Large intestine (tissue), 3 donors: ENCODE data around the gene ZBTB3. TPM values are rescaled to one million over a fixed set of nuclear protein-coding genes. Genes with fewer than 3 reads are reported as not detected.
"Not testable (repeated sequence)": the region's sequence is repeated elsewhere in the genome, so short reads cannot be mapped to it uniquely, and the experiment has no call there.

Experiments used
- DNase-seq, 2 donors: peaks; one replicate each; pipeline versions ENCODE4 v3.0.0 to v3.0.0-alpha.2; 2013
- H3K27ac ChIP-seq: one replicate; pipeline ENCODE4 v1.5.1; 2013; ENCODE audit warnings: low read length
- H3K27me3 ChIP-seq: 2 replicates; pipeline ENCODE4 v1.6.1; 2013; ENCODE audit warnings: low read length; ENCODE audit not compliant: control insufficient read depth, insufficient read depth
- H3K36me3 ChIP-seq: 2 replicates; pipeline ENCODE4 v1.6.1; 2013; ENCODE audit warnings: low read length; ENCODE audit not compliant: control insufficient read depth, insufficient read depth
- H3K4me1 ChIP-seq: one replicate; pipeline ENCODE4 v1.6.1; 2013; ENCODE audit warnings: low read length; ENCODE audit not compliant: control insufficient read depth, insufficient read depth
- H3K4me3 ChIP-seq: one replicate; pipeline ENCODE4 v1.5.1; 2013; ENCODE audit warnings: low read length
- H3K9me3 ChIP-seq: one replicate; pipeline ENCODE4 v1.6.1; 2013; ENCODE audit warnings: mild to moderate bottlenecking, low read depth, low read length, moderate library complexity; ENCODE audit not compliant: control insufficient read depth
- WGBS: methylation state at CpG from one replicate; pipeline ENCODE4 v1.1.5; 2013; ENCODE audit warnings: low lambda C conversion rate; ENCODE audit not compliant: insufficient coverage; 5-methylcytosine and 5-hydroxymethylcytosine counted together
- polyA plus RNA-seq: library from polyadenylated mRNA; unstranded; fragments of 120-200 nt; gene quantifications from one replicate; pipeline ENCODE4 v1.2.1, GENCODE V29; 2013

ZBTB3 gene
- polyA plus RNA-seq, 1 donor, result 7.2 TPM

DNA sequence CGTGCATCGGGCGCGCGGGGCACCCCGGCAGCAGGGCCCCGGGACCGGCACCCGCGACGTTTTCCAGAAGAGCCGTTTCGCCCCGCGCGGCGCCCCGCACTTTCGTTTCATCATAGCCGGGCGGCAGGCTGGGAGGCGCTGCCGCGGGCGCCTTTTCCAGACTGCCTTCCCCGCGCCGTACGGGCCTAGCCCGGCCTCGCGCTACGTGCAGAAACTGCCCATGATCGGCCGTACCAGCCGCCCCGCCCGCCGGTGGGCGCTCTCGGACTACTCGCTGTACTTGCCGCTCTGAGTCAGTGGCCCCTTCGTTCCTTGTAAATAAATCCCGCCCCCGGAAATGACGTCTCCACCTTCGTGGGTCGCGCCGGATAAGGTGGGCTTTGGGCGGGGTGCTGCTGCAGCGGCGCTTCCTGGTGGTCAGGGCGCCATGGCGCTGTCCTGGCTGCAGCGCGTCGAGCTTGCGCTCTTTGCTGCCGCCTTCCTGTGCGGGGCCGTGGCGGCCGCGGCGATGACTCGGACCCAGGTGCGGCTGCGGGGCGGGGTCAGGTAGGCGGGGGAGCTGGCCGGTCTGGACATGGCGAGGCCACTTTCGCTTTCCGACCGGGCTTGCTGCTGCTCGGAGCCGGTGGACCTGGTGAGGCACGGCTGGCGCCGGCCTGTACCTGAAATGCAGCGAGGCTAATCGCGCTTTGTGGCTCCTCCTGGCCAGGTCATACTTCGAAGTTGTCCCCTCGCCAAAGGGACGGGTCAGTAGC lies 33.2 kb upstream of the ZBTB3 start, which contains the start of gene TMEM179B:
TSS of gene TMEM179B (plus strand) at position 398 of the 755 bp plus-strand sequence. CDS start at position 428, 30 bp downstream.
- peaks cover 27% of the 10 kb centered on the region for H3K36me3 ChIP-seq
- H3K4me3 ChIP-seq, result peak within 1 kb of the TSS; percentile 95
- DNase-seq, result peak; percentile 98
- H3K27ac ChIP-seq, result peak within 1 kb of the TSS; percentile 94
- H3K27me3 ChIP-seq, result no peaks in the 10 kb centered on the region
- no CpG with 5 or more reads among the region's 88 CpGs for WGBS
- no peaks in the 10 kb centered on the region for H3K9me3 ChIP-seq
- peaks cover 18% of the 10 kb centered on the region for H3K4me1 ChIP-seq

DNA sequence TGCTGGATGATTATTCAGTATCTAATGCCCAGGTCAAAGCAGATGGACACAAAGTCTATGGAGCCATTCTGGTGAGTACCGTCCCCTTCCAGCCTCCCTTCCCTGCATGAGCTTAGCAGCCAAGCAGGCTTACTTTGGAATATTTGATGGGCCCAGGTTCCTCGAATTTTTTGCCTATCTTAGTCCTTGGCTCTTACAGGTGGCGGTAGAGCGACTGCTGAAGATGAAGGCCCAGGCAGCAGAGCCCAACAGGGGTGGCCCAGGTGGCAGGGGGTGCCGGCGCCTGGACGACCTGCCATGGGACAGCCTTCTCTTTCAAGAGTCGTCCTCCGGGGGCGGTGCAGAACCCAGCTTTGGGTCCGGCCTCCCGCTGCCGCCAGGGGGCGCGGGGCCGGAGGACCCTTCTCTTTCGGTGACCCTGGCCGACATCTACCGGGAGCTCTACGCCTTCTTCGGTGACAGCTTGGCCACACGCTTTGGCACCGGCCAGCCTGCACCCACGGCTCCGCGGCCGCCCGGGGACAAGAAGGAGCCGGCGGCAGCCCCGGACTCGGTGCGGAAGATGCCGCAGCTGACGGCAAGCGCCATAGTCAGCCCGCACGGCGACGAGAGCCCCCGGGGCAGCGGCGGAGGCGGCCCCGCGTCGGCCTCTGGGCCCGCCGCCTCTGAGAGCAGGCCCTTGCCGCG lies 32.5 kb upstream of the ZBTB3 start:
- Histone ChIP-seq H3K9me3 (no peaks in the 10 kb centered on the region), H3K4me1 (peaks cover 18% of the 10 kb centered on the region), H3K27ac (peak overlapping the region; percentile 94), H3K36me3 (peaks cover 33% of the 10 kb centered on the region), H3K27me3 (no peaks in the 10 kb centered on the region), H3K4me3 (peak overlapping the region; percentile 95)
- no CpG with 5 or more reads among the region's 51 CpGs for WGBS
- peak; percentile 86 to 89 for DNase-seq

GRCh38 chr11:62782753-62783152 lies 28.8 kb upstream of the ZBTB3 start:
- no peak for DNase-seq
- 90% methylated on average over 2 of the region's 7 CpGs for WGBS
- peaks cover 31% of the 10 kb centered on the region for H3K36me3 ChIP-seq

DNA sequence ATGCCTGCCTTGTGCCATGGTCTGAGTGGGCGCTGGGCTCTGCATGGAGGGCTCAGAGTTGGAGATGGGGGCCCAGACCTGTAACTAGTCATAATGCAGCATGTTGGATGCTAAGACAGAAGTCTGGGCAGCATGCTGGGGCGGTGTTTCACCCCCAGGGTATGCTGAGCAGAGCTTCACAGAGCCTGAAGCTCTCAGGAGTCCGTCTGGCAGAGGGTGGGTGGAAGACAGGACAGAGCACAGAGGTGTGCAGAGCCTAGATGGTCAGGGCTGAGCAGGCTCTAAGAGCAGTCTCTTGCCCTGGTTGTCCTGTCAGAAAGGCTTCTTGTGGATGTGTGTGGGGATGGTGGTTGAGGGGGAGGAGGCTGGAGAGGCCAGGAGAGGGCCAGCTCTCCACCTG lies 24.5 kb upstream of the ZBTB3 start:
- H3K36me3 ChIP-seq, result peaks cover 59% of the 10 kb centered on the region
- H3K4me3 ChIP-seq, result no peak overlapping the region
- DNase-seq, result no peak
- WGBS, result 100% methylated on average over 1 of the region's 3 CpGs
- H3K4me1 ChIP-seq, result no peaks in the 10 kb centered on the region
- no peak overlapping the region for H3K27ac ChIP-seq
- H3K27me3 ChIP-seq, result no peaks in the 10 kb centered on the region
- H3K9me3 ChIP-seq, result no peaks in the 10 kb centered on the region

More at GRCh38 chr11:62782753-62783152, 28.8 kb upstream of the ZBTB3 start:
- H3K27ac ChIP-seq, result no peak overlapping the region
- no peaks in the 10 kb centered on the region for H3K27me3 ChIP-seq
- no peaks in the 10 kb centered on the region for H3K9me3 ChIP-seq
- peaks cover 9% of the 10 kb centered on the region for H3K4me1 ChIP-seq
- no peak overlapping the region for H3K4me3 ChIP-seq

DNA sequence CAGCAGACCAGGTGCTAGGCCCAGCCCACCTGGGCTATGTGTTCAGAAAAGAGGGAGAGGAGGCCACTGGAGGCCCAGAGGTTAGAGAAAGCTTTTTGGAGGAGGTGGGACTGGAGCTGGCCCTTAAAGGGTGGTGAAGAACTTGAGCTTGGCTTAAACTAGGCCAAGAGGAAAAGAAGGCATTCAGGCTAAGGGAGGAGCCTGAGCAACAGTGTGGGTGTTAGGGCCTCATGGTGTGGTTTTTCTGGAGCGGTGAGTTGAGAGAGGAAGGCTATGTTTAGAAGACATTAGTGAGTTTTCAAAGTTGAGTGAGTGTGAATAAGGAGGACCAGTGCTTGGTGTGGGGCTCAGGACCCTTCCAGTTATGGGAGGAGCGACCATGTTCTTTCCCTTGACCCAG lies 23.4 kb upstream of the ZBTB3 start:
- Histone ChIP-seq H3K9me3 (no peaks in the 10 kb centered on the region), H3K4me1 (no peaks in the 10 kb centered on the region), H3K27ac (no peak overlapping the region), H3K36me3 (peaks cover 53% of the 10 kb centered on the region), H3K27me3 (no peaks in the 10 kb centered on the region), H3K4me3 (no peak overlapping the region)
- no peak for DNase-seq
- 100% methylated on average over 1 of the region's 2 CpGs for WGBS

GRCh38 chr11:62775646-62776045 lies 21.7 kb upstream of the ZBTB3 start:
- Histone ChIP-seq H3K4me3 (no peak overlapping the region), H3K27ac (no peak overlapping the region), H3K36me3 (peaks cover 46% of the 10 kb centered on the region), H3K9me3 (no peaks in the 10 kb centered on the region), H3K27me3 (no peaks in the 10 kb centered on the region), H3K4me1 (peaks cover 8% of the 10 kb centered on the region)
- no peak for DNase-seq
- WGBS, result no CpG with 5 or more reads among the region's 17 CpGs

DNA sequence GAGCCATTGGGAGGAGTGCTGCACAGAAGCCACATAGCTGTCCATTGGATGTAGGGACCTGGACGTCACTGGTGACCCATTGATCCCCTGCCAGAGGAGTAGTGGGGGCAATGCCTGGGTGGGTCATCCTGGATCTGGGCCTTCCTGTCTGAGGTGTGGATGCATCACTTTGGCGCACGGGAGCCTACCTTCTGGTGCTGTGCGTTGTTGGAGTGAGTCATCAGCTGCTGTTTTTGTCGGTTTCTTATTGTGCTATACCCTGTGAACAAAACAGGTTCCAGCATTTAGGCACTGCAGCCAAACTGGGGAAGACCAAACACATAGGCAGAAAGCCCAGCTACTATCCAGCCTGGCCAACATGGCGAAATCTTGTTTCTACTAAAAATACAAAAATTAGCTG lies 20.4 kb upstream of the ZBTB3 start:
- Histone ChIP-seq H3K36me3 (peaks cover 40% of the 10 kb centered on the region), H3K4me3 (no peak overlapping the region), H3K27me3 (no peaks in the 10 kb centered on the region), H3K4me1 (peaks cover 10% of the 10 kb centered on the region), H3K9me3 (no peaks in the 10 kb centered on the region), H3K27ac (no peak overlapping the region)
- WGBS, result no CpG with 5 or more reads among the region's 6 CpGs
- DNase-seq, result no peak

DNA sequence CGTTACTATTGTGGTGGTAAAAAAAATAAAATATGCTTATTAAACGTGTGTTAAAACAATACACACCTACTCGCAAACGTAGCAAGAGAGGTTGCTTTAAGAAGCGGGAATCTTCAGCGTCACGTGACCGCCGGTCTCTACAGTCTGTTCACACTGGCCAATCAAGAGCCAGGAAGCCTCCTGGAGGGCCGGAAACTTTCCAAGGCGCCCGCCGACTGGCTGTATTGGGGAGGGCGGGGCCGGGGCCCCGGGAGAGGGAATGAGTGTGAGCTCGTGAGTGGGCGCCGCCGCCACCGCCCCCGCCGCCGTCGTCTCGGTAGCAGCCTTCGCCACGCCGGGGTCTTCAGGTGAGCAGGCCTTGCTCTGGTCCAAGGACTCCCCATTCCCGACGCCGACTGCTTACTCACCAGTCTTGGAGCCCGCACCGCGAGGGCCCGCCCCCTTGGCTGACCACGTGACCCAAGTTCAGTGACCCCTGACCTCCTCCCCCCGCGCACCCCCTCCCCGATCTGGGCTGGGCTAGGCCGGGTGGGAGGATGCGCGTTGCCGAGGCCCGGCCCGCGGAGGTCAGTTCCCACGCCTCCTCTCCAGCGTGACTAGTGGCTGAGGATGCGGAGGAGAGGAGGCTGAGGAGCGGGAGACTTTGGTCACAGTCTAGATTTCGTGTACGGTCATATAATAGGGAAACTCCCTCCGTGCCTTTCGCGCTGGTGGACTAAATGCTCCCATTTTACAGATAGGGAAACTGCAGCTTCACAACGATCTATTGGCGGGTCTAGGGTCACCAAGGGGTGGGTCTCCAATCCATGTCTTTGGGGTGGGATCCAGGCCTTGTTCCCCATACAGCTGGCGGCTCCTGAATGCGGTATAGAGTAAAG lies 17.4 kb upstream of the ZBTB3 start, which contains the start of gene TAF6L:
TSS of gene TAF6L (plus strand) at position 253 of the 878 bp plus-strand sequence. CDS start 4,388 bp downstream, outside the sequence.
- H3K4me1 ChIP-seq, result peaks cover 10% of the 10 kb centered on the region
- WGBS, result 40% methylated on average over 2 of the region's 60 CpGs
- H3K27ac ChIP-seq, result peak within 1 kb of the TSS; percentile 93
- DNase-seq, result peak; percentile 94 to 98
- H3K9me3 ChIP-seq, result no peaks in the 10 kb centered on the region
- H3K36me3 ChIP-seq, result peaks cover 30% of the 10 kb centered on the region
- peak within 1 kb of the TSS; percentile 73 for H3K4me3 ChIP-seq
- H3K27me3 ChIP-seq, result no peaks in the 10 kb centered on the region

GRCh38 chr11:62770778-62771143 lies 16.8 kb upstream of the ZBTB3 start:
- Histone ChIP-seq H3K27ac (peak overlapping the region; percentile 93), H3K4me3 (peak overlapping the region; percentile 73), H3K4me1 (peaks cover 10% of the 10 kb centered on the region), H3K9me3 (no peaks in the 10 kb centered on the region), H3K36me3 (peaks cover 31% of the 10 kb centered on the region), H3K27me3 (no peaks in the 10 kb centered on the region)
- WGBS, result 0% methylated on average over 5 of the region's 18 CpGs
- DNase-seq, result no peak

GRCh38 chr11:62760867-62761227 lies 6.9 kb upstream of the ZBTB3 start:
- H3K9me3 ChIP-seq, H3K27me3 ChIP-seq, H3K27ac ChIP-seq, DNase-seq, H3K36me3 ChIP-seq: not testable (repeated sequence)
- Histone ChIP-seq H3K4me3 (peak overlapping the region; percentile 91), H3K4me1 (peaks cover 13% of the 10 kb centered on the region)
- WGBS, result no CpG with 5 or more reads among the region's 9 CpGs
